SK-N-SH treated with all-trans-retinoic acid at 6 μM for 48 hours (cell line): ENCODE measurements around the gene SLC1A6.

Source experiments
- CSDC2 ChIP-seq: fragments of 250-450 bp; sonication (Bioruptor Pico); IDR thresholded peaks from 2 replicates; pipeline ENCODE4 v1.5.0; 2020; ENCODE audit warnings: mild to moderate bottlenecking, moderate library complexity
- SNAI2 ChIP-seq: fragments of 250-450 bp; sonication (Bioruptor Pico); IDR thresholded peaks from 2 replicates; pipeline ENCODE4 v1.5.0; 2020; ENCODE audit warnings: mild to moderate bottlenecking, moderate library complexity
- ZFP3 ChIP-seq: fragments of 250-450 bp; sonication (Bioruptor Pico); IDR thresholded peaks from 2 replicates; pipeline ENCODE4 v1.5.0; 2020; ENCODE audit warnings: mild to moderate bottlenecking, moderate library complexity
- ZNF8 ChIP-seq: fragments of 450-650 bp; formaldehyde crosslinking; IDR thresholded peaks from 2 replicates; pipeline ENCODE4 v1.5.0; 2020; ENCODE audit warnings: mild to moderate bottlenecking, moderate library complexity
- TF ChIP-seq, protein P1 (sequence below): fragments of 250-450 bp; sonication (Bioruptor Pico); IDR thresholded peaks from 2 replicates; pipeline ENCODE4 v1.5.0; 2020; ENCODE audit warnings: mild to moderate bottlenecking, moderate library complexity
- TF ChIP-seq, protein P2 (sequence below): fragments of 250-450 bp; sonication (Bioruptor Pico); IDR thresholded peaks from 2 replicates; pipeline ENCODE4 v1.5.1; 2021; ENCODE audit warnings: mild to moderate bottlenecking, moderate library complexity
- TF ChIP-seq, protein P3 (sequence below): fragments of 250-450 bp; sonication (Bioruptor Pico); IDR thresholded peaks from 2 replicates; pipeline ENCODE4 v1.8.0; 2020; ENCODE audit warnings: mild to moderate bottlenecking, moderate library complexity, borderline replicate concordance
- TF ChIP-seq, protein P4 (sequence below): fragments of 250-450 bp; sonication (Bioruptor Pico); IDR thresholded peaks from 2 replicates; pipeline ENCODE4 v1.5.1; 2020; ENCODE audit warnings: low read depth, mild to moderate bottlenecking, moderate library complexity

DNA sequence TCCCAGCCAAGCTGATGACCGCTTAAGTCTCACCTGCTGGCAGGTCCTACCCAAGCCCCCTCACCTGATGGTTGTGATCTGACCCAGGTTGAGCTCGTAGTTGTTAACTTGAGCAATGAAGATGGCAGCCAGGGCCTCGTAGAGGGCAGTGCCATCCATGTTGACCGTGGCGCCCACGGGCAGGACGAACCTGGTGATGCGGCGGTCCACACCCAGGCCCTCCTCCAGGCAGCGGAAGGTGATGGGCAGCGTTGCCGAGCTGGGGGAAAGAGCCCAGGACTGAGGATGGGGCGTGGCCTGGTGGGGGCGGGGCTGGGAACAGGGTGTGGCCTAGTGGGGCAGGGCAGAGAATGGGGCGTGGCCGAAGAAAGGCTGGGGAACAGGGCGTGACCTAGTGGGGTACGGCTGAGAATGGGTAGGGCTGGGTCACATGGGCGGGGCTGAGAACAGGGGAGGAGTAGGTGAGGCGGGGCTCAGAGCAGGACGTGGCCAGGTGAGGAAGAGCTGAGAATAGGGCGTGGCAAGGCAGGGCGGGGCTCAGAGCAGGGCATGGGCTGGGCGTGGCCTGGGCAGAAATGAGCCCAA, 25.5 kb downstream of the SLC1A6 start:
- TF ChIP-seq, protein P1, sequence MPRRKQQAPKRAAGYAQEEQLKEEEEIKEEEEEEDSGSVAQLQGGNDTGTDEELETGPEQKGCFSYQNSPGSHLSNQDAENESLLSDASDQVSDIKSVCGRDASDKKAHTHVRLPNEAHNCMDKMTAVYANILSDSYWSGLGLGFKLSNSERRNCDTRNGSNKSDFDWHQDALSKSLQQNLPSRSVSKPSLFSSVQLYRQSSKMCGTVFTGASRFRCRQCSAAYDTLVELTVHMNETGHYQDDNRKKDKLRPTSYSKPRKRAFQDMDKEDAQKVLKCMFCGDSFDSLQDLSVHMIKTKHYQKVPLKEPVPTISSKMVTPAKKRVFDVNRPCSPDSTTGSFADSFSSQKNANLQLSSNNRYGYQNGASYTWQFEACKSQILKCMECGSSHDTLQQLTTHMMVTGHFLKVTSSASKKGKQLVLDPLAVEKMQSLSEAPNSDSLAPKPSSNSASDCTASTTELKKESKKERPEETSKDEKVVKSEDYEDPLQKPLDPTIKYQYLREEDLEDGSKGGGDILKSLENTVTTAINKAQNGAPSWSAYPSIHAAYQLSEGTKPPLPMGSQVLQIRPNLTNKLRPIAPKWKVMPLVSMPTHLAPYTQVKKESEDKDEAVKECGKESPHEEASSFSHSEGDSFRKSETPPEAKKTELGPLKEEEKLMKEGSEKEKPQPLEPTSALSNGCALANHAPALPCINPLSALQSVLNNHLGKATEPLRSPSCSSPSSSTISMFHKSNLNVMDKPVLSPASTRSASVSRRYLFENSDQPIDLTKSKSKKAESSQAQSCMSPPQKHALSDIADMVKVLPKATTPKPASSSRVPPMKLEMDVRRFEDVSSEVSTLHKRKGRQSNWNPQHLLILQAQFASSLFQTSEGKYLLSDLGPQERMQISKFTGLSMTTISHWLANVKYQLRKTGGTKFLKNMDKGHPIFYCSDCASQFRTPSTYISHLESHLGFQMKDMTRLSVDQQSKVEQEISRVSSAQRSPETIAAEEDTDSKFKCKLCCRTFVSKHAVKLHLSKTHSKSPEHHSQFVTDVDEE (CRISPR knock-in tag) = no peak
- TF ChIP-seq ZFP3 (CRISPR knock-in tag) (no peak), CSDC2 (CRISPR knock-in tag) (no peak), ZNF8 (CRISPR knock-in tag) (no peak), SNAI2 (CRISPR knock-in tag) (no peak)
- TF ChIP-seq, protein P2, sequence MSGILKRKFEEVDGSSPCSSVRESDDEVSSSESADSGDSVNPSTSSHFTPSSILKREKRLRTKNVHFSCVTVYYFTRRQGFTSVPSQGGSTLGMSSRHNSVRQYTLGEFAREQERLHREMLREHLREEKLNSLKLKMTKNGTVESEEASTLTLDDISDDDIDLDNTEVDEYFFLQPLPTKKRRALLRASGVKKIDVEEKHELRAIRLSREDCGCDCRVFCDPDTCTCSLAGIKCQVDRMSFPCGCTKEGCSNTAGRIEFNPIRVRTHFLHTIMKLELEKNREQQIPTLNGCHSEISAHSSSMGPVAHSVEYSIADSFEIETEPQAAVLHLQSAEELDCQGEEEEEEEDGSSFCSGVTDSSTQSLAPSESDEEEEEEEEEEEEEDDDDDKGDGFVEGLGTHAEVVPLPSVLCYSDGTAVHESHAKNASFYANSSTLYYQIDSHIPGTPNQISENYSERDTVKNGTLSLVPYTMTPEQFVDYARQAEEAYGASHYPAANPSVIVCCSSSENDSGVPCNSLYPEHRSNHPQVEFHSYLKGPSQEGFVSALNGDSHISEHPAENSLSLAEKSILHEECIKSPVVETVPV (CRISPR knock-in tag) = no peak
- TF ChIP-seq, protein P3, sequence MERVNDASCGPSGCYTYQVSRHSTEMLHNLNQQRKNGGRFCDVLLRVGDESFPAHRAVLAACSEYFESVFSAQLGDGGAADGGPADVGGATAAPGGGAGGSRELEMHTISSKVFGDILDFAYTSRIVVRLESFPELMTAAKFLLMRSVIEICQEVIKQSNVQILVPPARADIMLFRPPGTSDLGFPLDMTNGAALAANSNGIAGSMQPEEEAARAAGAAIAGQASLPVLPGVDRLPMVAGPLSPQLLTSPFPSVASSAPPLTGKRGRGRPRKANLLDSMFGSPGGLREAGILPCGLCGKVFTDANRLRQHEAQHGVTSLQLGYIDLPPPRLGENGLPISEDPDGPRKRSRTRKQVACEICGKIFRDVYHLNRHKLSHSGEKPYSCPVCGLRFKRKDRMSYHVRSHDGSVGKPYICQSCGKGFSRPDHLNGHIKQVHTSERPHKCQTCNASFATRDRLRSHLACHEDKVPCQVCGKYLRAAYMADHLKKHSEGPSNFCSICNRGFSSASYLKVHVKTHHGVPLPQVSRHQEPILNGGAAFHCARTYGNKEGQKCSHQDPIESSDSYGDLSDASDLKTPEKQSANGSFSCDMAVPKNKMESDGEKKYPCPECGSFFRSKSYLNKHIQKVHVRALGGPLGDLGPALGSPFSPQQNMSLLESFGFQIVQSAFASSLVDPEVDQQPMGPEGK (CRISPR knock-in tag) = no peak
- TF ChIP-seq, protein P4, sequence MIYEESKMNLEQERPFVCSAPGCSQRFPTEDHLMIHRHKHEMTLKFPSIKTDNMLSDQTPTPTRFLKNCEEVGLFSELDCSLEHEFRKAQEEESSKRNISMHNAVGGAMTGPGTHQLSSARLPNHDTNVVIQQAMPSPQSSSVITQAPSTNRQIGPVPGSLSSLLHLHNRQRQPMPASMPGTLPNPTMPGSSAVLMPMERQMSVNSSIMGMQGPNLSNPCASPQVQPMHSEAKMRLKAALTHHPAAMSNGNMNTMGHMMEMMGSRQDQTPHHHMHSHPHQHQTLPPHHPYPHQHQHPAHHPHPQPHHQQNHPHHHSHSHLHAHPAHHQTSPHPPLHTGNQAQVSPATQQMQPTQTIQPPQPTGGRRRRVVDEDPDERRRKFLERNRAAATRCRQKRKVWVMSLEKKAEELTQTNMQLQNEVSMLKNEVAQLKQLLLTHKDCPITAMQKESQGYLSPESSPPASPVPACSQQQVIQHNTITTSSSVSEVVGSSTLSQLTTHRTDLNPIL (CRISPR knock-in tag) = no peak
